ENCODE data around the gene GSG1.

DNA sequence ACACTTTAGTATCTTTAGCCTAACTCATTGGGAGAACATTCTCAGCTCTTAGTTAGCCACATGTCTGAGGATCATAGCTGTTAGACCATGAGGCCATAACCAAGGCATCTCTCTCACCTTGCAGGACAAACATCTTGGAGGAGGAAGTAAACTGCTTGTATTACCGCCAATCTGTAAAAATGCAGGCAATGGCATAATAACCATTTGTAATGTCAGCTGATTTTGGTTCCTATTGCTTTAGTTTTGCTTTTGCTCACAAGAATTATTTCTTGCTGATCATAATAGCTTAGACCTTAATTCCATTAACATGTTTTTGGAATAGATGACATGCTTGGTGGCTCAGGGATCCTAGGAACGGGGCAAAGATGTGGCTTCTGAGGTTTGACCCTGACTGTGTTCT lies 16.4 kb upstream of the GSG1 start:
- TF ChIP-seq, protein P1, sequence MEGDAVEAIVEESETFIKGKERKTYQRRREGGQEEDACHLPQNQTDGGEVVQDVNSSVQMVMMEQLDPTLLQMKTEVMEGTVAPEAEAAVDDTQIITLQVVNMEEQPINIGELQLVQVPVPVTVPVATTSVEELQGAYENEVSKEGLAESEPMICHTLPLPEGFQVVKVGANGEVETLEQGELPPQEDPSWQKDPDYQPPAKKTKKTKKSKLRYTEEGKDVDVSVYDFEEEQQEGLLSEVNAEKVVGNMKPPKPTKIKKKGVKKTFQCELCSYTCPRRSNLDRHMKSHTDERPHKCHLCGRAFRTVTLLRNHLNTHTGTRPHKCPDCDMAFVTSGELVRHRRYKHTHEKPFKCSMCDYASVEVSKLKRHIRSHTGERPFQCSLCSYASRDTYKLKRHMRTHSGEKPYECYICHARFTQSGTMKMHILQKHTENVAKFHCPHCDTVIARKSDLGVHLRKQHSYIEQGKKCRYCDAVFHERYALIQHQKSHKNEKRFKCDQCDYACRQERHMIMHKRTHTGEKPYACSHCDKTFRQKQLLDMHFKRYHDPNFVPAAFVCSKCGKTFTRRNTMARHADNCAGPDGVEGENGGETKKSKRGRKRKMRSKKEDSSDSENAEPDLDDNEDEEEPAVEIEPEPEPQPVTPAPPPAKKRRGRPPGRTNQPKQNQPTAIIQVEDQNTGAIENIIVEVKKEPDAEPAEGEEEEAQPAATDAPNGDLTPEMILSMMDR (IDR thresholded peaks at IDR 0.05; ENCODE audit: insufficient read depth, low read depth, low read length), result no peak
- TF ChIP-seq EZH2 (IDR thresholded peaks at IDR 0.05; ENCODE audit: insufficient read depth, low read length), result no peak
